Tibial artery (tissue), 4 donors: Measurements from ENCODE around the gene ZCCHC7.
"Not testable (repeated sequence)": the region's sequence is repeated elsewhere in the genome, so short reads cannot be mapped to it uniquely, and the experiment has no call there.

ENCODE experiments used
- DNase-seq, 2 donors: peaks; one replicate each; pipeline ENCODE4 v3.0.0-alpha.2; 2019
- H3K27ac ChIP-seq, 2 donors: fragments of 200-600 bp; sonication (generic) in 1 of 2; 1 replicate in 1 of 2; 2 replicates in 1 of 2; pipeline ENCODE4 v1.5.1; 2018 to 2019; ENCODE audit warnings: mild to moderate bottlenecking in 1 of 2
- H3K27me3 ChIP-seq, 2 donors: fragments of 200-600 bp; sonication (generic) in 1 of 2; one replicate each; pipeline versions ENCODE4 v1.5.1 to v1.6.0; 2016 to 2019
- H3K36me3 ChIP-seq, 3 donors: fragments of 200-600 bp; sonication (generic) in 2 of 3; one replicate each; pipeline ENCODE4 v1.5.1; 2016 to 2019; ENCODE audit warnings: mild to moderate bottlenecking in 2 of 3
- H3K4me1 ChIP-seq, 4 donors: fragments of 200-600 bp; sonication (generic) in 2 of 4; 1 replicate in 3 of 4; 2 replicates in 1 of 4; pipeline ENCODE4 v1.5.1; 2016 to 2019
- H3K4me3 ChIP-seq, 2 donors: fragments of 200-600 bp; sonication (generic) in 1 of 2; 1 replicate in 1 of 2; 2 replicates in 1 of 2; pipeline ENCODE4 v1.5.1; 2018 to 2019; ENCODE audit warnings: mild to moderate bottlenecking in 2 of 2
- H3K9me3 ChIP-seq, 3 donors: fragments of 200-600 bp; sonication (generic) in 1 of 3; one replicate each; pipeline ENCODE4 v1.5.1; 2016 to 2019
- intact Hi-C: fragments of 100-400 bp; cut with DNase I; formaldehyde crosslinking; loops from one replicate; pipeline ENCODE4 v1.15.0; 2023; ENCODE audit warnings: low total_unique reads
- TF ChIP-seq, protein P1 (sequence below), 2 experiments: fragments of 200-600 bp in 1 of 2; fragments of 450-650 bp in 1 of 2; IDR thresholded peaks; one replicate each; pipeline ENCODE4 v1.5.1; 2017 to 2019; ENCODE audit warnings: antibody characterized with exemption in 2 of 2, mild to moderate bottlenecking in 1 of 2, moderate library complexity in 1 of 2

The ZCCHC7 gene

DNA sequence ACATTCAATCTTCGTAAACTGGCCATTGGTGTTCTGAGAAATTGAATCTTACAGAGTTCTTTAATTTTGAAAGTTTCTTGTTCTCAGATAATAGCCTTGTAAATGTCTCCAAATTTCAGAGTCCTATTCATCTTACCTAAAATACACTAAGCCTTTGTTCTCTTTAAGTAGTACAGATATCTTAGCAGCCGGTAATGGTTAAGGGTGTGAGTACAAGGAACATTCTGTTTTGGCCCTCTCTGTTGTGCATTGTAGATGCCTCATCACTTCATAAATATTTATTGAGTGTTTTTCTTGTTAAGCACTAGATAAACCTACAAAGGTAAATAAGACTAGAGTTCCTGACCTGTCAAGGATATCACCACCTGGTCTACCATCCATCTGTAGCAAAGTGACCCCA, 35.2 kb downstream of the ZCCHC7 start:
- DNase-seq: no peak
- no peak overlapping the region for H3K27ac ChIP-seq
- no peak overlapping the region for H3K4me3 ChIP-seq
- H3K9me3 ChIP-seq: no peaks in the 10 kb centered on the region
- H3K27me3 ChIP-seq: no peaks in the 10 kb centered on the region
- TF ChIP-seq, protein P1, sequence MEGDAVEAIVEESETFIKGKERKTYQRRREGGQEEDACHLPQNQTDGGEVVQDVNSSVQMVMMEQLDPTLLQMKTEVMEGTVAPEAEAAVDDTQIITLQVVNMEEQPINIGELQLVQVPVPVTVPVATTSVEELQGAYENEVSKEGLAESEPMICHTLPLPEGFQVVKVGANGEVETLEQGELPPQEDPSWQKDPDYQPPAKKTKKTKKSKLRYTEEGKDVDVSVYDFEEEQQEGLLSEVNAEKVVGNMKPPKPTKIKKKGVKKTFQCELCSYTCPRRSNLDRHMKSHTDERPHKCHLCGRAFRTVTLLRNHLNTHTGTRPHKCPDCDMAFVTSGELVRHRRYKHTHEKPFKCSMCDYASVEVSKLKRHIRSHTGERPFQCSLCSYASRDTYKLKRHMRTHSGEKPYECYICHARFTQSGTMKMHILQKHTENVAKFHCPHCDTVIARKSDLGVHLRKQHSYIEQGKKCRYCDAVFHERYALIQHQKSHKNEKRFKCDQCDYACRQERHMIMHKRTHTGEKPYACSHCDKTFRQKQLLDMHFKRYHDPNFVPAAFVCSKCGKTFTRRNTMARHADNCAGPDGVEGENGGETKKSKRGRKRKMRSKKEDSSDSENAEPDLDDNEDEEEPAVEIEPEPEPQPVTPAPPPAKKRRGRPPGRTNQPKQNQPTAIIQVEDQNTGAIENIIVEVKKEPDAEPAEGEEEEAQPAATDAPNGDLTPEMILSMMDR (IDR thresholded peaks at IDR 0.05): no peak
- peaks cover 0 to 13% (median 5%) of the 10 kb centered on the region in 3 donors for H3K36me3 ChIP-seq
- no peaks in the 10 kb centered on the region for H3K4me1 ChIP-seq
- intact Hi-C loops: no loop called here

DNA sequence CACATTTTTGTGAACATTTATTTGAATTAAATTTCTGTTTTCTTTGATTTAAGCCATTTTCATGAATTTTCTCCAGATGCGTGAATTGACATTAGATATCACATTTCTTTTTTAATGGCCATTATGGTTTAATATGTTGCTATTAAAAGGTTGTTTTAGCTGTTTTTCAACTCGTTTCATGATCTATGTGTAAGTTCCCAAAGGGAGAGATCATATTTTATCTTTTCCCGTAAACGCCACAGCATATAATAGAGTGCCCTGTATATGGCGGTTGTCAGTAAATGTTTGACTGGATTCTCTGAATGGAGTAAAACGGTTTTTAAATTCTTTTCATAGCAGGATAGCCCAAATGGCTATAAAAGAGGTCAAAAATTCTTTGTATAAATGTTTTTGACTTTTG, 35.8 kb downstream of the ZCCHC7 start:
- no peak for DNase-seq
- Histone ChIP-seq H3K27me3 (no peaks in the 10 kb centered on the region), H3K4me3 (no peak overlapping the region), H3K27ac (no peak overlapping the region), H3K9me3 (no peaks in the 10 kb centered on the region), H3K4me1 (no peaks in the 10 kb centered on the region), H3K36me3 (peaks cover 0 to 13% (median 11%) of the 10 kb centered on the region in 3 donors)
- TF ChIP-seq, protein P1 (IDR thresholded peaks at IDR 0.05): no peak
- intact Hi-C loops: no loop called here

DNA sequence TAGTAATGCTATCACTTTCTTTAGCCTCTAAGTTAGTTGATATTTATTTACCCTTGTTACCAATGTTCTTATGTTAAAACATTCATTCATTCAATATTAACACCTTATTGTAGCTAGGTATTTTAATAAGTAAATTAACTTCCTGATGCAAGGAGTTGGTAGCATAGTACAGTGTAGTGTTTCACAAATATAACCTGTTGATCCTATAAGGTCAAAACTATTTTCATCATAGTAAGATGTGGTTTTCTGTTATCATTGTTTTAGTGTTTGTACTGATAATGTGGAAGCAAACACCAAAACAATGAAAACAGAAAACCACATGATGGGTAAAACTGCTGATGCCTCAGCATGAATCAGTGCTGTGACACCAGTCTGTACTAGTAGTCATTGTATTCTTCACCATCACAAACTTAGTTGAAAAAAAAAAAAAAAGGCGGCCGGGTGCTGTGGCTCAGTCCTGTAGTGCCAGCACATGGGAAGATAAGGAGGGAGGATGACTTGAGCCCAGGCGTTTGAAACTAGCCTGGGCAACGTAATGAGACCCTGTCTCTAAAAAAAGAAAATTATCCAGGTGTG, 36.5 kb downstream of the ZCCHC7 start:
- H3K27me3 ChIP-seq: no peaks in the 10 kb centered on the region
- intact Hi-C loops: no loop called here
- H3K4me1 ChIP-seq: no peaks in the 10 kb centered on the region
- H3K4me3 ChIP-seq: no peak overlapping the region
- no peak overlapping the region for H3K27ac ChIP-seq
- no peaks in the 10 kb centered on the region for H3K9me3 ChIP-seq
- TF ChIP-seq, protein P1 (IDR thresholded peaks at IDR 0.05): no peak
- H3K36me3 ChIP-seq: peaks cover 0 to 17% (median 13%) of the 10 kb centered on the region in 3 donors
- no peak for DNase-seq

DNA sequence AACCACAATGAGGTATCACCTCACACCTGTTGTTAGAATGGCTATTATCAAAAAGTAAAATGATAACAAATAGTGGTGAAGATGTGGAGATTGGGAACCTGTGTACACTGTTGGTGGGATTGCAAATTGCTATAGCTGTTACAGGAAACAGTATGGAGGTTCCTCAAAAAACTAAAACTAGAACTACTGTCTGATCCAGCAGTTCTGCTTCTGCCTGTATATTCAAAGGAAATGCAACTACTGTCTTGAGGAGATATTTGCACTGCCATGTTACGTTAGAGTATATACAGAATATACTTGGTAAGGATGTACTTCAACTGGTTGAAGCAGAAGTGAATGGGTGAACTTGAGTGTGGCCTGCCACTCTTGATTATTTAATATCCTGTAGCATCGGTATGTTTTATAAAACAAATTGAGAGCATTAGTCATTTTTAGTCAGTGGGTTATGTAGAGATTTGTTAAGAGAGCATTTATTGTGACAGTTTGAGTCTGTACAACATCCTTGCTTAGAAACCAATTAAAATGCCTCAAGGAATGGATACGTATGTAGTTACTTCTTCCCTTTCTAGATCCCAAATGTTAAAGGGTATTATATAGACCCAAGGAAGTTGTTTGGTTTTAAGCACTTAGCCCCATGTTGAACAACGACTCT, 37.5 kb downstream of the ZCCHC7 start:
- TF ChIP-seq, protein P1 (IDR thresholded peaks at IDR 0.05): no peak
- Histone ChIP-seq H3K36me3 (peaks cover 0 to 17% (median 16%) of the 10 kb centered on the region in 3 donors), H3K27ac (no peak overlapping the region), H3K9me3 (no peaks in the 10 kb centered on the region), H3K4me3 (no peak overlapping the region), H3K4me1 (no peaks in the 10 kb centered on the region), H3K27me3 (no peaks in the 10 kb centered on the region)
- no peak for DNase-seq
- intact Hi-C loops: no loop called here

DNA sequence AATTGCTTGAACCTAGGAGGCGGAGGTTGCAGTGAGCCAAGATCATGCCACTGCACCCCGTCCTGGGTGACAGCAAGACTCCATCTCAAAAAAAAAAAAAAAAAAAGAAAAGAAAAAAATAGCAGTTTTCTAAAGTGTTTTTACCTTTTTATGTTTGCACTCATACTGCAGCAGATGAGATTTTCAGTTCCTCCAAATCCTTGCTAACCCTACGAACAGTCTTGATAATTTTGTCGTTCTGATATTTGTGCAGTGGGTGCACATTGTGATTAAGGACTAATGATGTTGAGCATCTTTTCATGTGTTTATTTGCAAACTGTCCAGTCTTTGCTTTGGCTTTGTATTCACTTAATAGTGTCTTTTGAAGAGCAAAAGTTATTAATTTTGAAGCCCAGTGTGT, 42.9 kb downstream of the ZCCHC7 start:
- Histone ChIP-seq H3K36me3 (peaks cover 0 to 17% (median 11%) of the 10 kb centered on the region in 3 donors), H3K4me3 (no peak overlapping the region), H3K27me3 (no peaks in the 10 kb centered on the region), H3K4me1 (no peaks in the 10 kb centered on the region), H3K9me3 (no peaks in the 10 kb centered on the region), H3K27ac (no peak overlapping the region)
- intact Hi-C loops: no loop called here
- TF ChIP-seq, protein P1 (IDR thresholded peaks at IDR 0.05): no peak
- no peak for DNase-seq

DNA sequence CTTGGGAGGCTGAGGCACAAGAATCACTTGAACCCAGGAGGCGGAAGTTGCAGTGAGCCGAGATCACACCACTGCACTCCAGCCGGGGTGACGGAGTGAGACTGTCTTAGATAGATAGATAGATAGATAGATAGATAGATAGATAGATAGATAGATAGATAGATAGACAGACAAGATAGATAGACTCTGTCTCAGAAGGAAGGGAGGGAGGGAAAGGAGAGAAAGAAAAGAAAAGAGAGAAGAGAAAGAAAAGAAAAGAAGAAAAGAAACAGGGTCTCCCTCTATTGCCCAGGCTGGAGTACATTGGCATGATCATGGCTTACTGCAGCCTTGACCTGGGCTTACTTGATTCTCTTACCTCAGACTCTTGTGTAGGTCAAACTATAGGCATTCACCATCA, 44.0 kb downstream of the ZCCHC7 start:
- H3K4me3 ChIP-seq, H3K27ac ChIP-seq, DNase-seq, H3K27me3 ChIP-seq, H3K9me3 ChIP-seq, intact Hi-C loops: not testable (repeated sequence)
- peaks cover 0 to 17% (median 11%) of the 10 kb centered on the region in 3 donors for H3K36me3 ChIP-seq
- H3K4me1 ChIP-seq: peaks cover 0 to 10% (median 0%) of the 10 kb centered on the region in 4 donors
